Mucosa of gallbladder (tissue), 1 donor: ENCODE data around the gene FARP1. TPM values are rescaled to one million over a fixed set of nuclear protein-coding genes. Genes with fewer than 3 reads are reported as not detected.

ENCODE experiments used
- DNase-seq: peaks from one replicate; pipeline ENCODE4 v3.0.0-alpha.2; 2020; ENCODE audit warnings: low spot score
- total RNA-seq: library from RNA; stranded (reverse); gene quantifications from one replicate; pipeline ENCODE4 v1.2.1, GENCODE V29; 2021
- donor health status: DM: no; HTN: no; CAD: no.

FARP1 gene
- 112 TPM for total RNA-seq

GRCh38 chr13:98142380-98143156 is at the start of gene FARP1:
Gene FARP1 (plus strand): TSS chr13:98143094. CDS start chr13:98213243, 70,149 bp downstream.
- DNase-seq: peak; percentile 75

GRCh38 chr13:98094678-98095266 is 48.1 kb upstream of the FARP1 start:
- no peak for DNase-seq

- no peak for DNase-seq
Observed at GRCh38 chr13:98096059-98096458, 46.8 kb upstream of the FARP1 start.

- DNase-seq: no peak
Observed at GRCh38 chr13:98097749-98098148, 45.1 kb upstream of the FARP1 start.

GRCh38 chr13:98098516-98098915 is 44.4 kb upstream of the FARP1 start:
- DNase-seq: no peak

GRCh38 chr13:98099627-98100026 is 43.3 kb upstream of the FARP1 start:
- no peak for DNase-seq

- DNase-seq: no peak
Observed at GRCh38 chr13:98100481-98100880, 42.4 kb upstream of the FARP1 start.

- no peak for DNase-seq
Observed at GRCh38 chr13:98103531-98103930, 39.4 kb upstream of the FARP1 start.

- DNase-seq: no peak
Observed at GRCh38 chr13:98103942-98104880, 38.7 kb upstream of the FARP1 start.

GRCh38 chr13:98105929-98106336 is 37.0 kb upstream of the FARP1 start:
- peak; percentile 21 for DNase-seq

- no peak for DNase-seq
Observed at GRCh38 chr13:98108341-98108740, 34.6 kb upstream of the FARP1 start.

- no peak for DNase-seq
Observed at GRCh38 chr13:98109226-98109853, 33.6 kb upstream of the FARP1 start.

- DNase-seq: no peak
Observed at GRCh38 chr13:98110749-98111148, 32.1 kb upstream of the FARP1 start.

- DNase-seq: no peak
Observed at GRCh38 chr13:98111168-98112098, 31.5 kb upstream of the FARP1 start.

- no peak for DNase-seq
Observed at GRCh38 chr13:98112456-98112855, 30.4 kb upstream of the FARP1 start.

- no peak for DNase-seq
Observed at GRCh38 chr13:98118865-98119264, 24.0 kb upstream of the FARP1 start.

- DNase-seq: no peak
Observed at GRCh38 chr13:98123176-98123575, 19.7 kb upstream of the FARP1 start.

GRCh38 chr13:98129059-98129746 is 13.7 kb upstream of the FARP1 start:
- no peak for DNase-seq

- no peak for DNase-seq
Observed at GRCh38 chr13:98133946-98134345, 8.9 kb upstream of the FARP1 start.

- DNase-seq: no peak
Observed at GRCh38 chr13:98134901-98135300, 8.0 kb upstream of the FARP1 start.
